ENCODE results near the gene SECTM1.
"Not testable (repeated sequence)": the region's sequence is repeated elsewhere in the genome, so short reads cannot be mapped to it uniquely, and the experiment has no call there.

Gene SECTM1

GRCh38 chr17:82372249-82373071 lies 38.9 kb upstream of the SECTM1 start:
- Mint-ChIP-seq H3K27ac (no peak overlapping the region), H3K4me1 (peaks cover 14% of the 10 kb centered on the region), H3K36me3 (no peaks in the 10 kb centered on the region), H3K27me3 (peaks cover 24% of the 10 kb centered on the region), H3K9me3 (no peaks in the 10 kb centered on the region), H3K4me3 (peak overlapping the region; percentile 58)

DNA sequence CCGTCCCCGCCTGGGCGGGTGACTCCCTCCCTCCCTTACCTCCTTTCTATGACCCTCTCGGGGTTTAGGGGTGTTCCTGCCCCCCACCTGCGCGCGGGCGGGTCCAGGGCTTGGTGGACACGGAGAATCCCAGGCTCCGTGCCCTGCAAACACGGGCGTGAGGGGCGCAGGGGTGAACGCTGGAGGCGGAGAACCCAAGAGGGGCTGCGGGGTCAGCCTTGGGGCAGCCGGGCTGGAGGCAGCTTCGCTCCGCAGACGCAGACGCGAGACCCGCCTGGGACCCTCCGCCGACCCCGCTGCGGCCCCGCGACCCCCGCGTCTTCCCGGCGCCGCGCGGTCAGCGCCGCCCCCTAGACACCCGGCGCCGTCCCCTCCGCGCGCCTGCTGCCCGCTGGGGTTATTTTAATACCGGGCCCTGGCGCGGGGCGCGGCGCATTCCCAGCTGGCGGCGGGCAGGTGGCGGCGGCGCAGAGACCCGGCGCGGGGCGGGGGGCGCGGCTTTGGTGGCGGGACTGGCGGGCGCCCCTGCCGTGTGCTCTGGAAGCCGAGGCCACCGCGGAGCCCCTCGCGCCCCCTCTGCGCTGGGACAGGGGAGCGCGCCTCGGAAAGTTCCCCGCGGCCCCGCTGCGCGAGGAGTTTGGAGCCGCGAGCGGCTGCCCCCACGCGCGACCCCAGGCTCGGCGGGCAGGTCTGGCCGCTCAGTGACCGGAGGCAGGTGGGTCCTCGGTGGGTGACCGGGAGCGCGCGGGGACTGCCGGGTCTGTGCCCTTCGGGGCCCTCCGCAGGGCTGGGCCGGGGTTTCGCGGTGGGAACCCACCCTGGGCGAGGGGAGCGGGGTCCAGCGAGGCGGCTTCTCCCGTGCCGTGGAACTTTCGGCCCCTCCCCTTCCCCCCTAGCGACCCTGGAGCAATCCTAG lies 38.0 kb upstream of the SECTM1 start, which contains the start of gene UTS2R:
UTS2R (plus strand) TSS at position 433 of the 916 bp plus-strand sequence. CDS start 2,560 bp downstream, outside the sequence.
- Mint-ChIP-seq H3K27ac (peak within 1 kb of the TSS; percentile 55), H3K4me3 (peak within 1 kb of the TSS; percentile 84), H3K27me3 (peaks cover 23% of the 10 kb centered on the region), H3K4me1 (peaks cover 14% of the 10 kb centered on the region), H3K36me3 (no peaks in the 10 kb centered on the region), H3K9me3 (no peaks in the 10 kb centered on the region)

DNA sequence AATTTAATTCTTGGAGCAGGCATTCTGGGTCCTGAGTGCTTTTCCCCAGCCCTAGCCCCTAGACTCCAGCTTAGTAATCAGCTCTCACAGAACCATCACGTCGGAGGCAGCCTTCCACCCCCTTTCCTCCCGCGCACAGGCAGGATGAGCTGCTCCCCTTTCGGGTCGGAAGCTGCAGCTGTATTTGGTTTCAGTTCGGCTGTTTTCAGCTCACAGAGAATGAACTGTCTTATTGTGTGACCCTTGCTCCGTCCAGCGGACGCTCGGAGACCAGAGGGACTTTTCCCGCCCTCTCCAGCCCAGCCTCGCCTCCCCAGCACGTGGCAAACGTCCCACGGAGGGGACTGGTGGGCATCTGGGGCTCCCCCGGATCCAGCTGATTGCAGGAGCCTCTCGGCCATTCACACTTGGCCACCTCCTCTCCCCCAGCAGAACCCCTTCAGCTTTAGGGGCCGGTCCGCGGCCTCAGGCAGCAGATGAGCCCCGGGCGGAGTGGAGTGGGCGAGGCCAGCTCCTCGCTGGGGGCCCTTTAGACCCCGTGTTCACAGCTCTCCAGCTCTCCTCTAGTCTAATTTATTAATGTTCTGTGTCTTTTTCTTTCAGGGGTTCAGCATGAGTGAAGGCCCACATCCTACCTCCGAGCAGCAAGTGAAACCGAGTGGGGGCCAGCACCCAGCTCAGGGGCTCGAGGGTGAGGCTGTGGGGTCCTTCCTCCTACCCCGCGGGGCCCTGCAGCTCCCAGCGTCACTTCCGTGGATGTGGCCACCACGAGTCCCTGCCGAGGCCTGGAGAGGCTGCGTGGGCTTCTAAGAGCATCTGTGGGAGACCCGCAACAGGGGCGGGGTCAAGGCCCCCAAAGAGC lies 37.1 kb upstream of the SECTM1 start:
- H3K27ac Mint-ChIP-seq, result peak overlapping the region; percentile 55
- peak overlapping the region; percentile 84 for H3K4me3 Mint-ChIP-seq
- peaks cover 14% of the 10 kb centered on the region for H3K4me1 Mint-ChIP-seq
- H3K36me3 Mint-ChIP-seq, result no peaks in the 10 kb centered on the region
- H3K27me3 Mint-ChIP-seq, result peaks cover 20% of the 10 kb centered on the region
- H3K9me3 Mint-ChIP-seq, result no peaks in the 10 kb centered on the region

DNA sequence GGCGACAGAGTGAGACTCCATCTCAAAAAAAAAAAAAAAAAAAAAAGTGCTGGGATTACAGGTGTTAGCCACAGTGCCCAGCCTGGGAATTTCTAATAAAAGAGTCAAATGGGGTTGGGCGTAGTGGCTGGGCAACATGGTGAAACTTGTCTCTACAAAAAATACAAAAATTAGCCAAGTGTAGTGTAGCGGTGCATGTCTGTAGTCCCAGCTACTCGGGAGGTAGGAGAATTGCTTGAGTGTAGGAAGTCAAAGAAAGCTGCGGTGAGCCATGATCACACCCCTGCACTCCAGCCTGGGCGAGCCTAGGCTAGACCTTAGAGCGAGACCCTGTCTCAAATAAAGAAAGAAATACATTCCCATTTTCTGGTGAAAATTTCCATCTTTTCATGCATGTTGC lies 35.6 kb upstream of the SECTM1 start:
- H3K9me3 Mint-ChIP-seq, result no peaks in the 10 kb centered on the region
- H3K36me3 Mint-ChIP-seq, result no peaks in the 10 kb centered on the region
- no peak overlapping the region for H3K4me3 Mint-ChIP-seq
- peaks cover 20% of the 10 kb centered on the region for H3K27me3 Mint-ChIP-seq
- no peak overlapping the region for H3K27ac Mint-ChIP-seq
- peaks cover 14% of the 10 kb centered on the region for H3K4me1 Mint-ChIP-seq

GRCh38 chr17:82367724-82368524 lies 34.4 kb upstream of the SECTM1 start:
- Mint-ChIP-seq H3K27ac (no peak overlapping the region), H3K27me3 (peaks cover 13% of the 10 kb centered on the region), H3K9me3 (no peaks in the 10 kb centered on the region), H3K4me1 (peaks cover 11% of the 10 kb centered on the region), H3K36me3 (no peaks in the 10 kb centered on the region), H3K4me3 (no peak overlapping the region)

GRCh38 chr17:82366749-82367148 lies 33.2 kb upstream of the SECTM1 start:
- Mint-ChIP-seq H3K36me3 (no peaks in the 10 kb centered on the region), H3K4me3 (no peak overlapping the region), H3K9me3 (no peaks in the 10 kb centered on the region), H3K27ac (no peak overlapping the region), H3K4me1 (peaks cover 9% of the 10 kb centered on the region), H3K27me3 (peaks cover 10% of the 10 kb centered on the region)

- Mint-ChIP-seq H3K27me3 (peaks cover 5% of the 10 kb centered on the region), H3K9me3 (no peaks in the 10 kb centered on the region), H3K27ac (no peak overlapping the region), H3K4me3 (no peak overlapping the region), H3K36me3 (no peaks in the 10 kb centered on the region), H3K4me1 (peaks cover 4% of the 10 kb centered on the region)
Observed at GRCh38 chr17:82365606-82366295, 32.2 kb upstream of the SECTM1 start.

DNA sequence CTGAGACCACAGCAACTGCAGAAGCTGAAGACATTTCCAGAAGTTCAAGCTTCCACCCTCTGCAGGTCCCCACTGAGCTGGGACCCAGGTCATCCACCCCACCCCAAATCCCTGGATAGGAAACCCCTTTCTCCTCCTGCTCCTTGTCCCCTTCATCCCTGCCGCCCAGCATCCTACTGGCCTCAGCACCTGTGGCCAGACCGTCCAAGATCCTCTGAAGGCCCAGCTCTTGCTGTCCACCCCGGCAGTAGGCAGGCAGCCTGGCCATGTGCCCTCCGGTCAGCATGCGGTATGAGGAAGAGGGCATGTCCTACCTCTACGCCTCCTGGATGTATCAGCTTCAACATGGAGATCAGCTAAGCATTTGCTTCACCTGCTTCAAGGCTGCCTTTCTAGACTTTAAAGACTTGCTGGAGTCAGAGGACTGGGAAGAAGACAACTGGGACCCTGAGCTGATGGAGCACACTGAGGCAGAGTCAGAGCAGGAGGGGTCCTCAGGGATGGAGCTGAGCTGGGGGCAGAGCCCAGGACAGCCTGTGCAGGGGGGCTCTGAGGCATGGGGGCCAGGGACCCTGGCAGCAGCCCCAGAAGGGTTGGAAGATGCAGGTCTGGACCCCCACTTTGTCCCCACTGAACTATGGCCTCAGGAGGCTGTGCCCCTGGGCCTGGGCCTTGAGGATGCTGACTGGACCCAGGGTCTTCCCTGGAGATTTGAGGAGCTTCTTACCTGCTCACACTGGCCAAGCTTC lies 28.5 kb upstream of the SECTM1 start:
- no peaks in the 10 kb centered on the region for H3K36me3 Mint-ChIP-seq
- H3K9me3 Mint-ChIP-seq, result no peaks in the 10 kb centered on the region
- H3K4me3 Mint-ChIP-seq, result no peak overlapping the region
- no peaks in the 10 kb centered on the region for H3K27me3 Mint-ChIP-seq
- no peak overlapping the region for H3K27ac Mint-ChIP-seq
- peaks cover 9% of the 10 kb centered on the region for H3K4me1 Mint-ChIP-seq

- H3K4me1 Mint-ChIP-seq, H3K36me3 Mint-ChIP-seq, H3K9me3 Mint-ChIP-seq, H3K27me3 Mint-ChIP-seq, H3K27ac Mint-ChIP-seq, H3K4me3 Mint-ChIP-seq: not testable (repeated sequence)
Observed at GRCh38 chr17:82359451-82360074, 26.0 kb upstream of the SECTM1 start.

DNA sequence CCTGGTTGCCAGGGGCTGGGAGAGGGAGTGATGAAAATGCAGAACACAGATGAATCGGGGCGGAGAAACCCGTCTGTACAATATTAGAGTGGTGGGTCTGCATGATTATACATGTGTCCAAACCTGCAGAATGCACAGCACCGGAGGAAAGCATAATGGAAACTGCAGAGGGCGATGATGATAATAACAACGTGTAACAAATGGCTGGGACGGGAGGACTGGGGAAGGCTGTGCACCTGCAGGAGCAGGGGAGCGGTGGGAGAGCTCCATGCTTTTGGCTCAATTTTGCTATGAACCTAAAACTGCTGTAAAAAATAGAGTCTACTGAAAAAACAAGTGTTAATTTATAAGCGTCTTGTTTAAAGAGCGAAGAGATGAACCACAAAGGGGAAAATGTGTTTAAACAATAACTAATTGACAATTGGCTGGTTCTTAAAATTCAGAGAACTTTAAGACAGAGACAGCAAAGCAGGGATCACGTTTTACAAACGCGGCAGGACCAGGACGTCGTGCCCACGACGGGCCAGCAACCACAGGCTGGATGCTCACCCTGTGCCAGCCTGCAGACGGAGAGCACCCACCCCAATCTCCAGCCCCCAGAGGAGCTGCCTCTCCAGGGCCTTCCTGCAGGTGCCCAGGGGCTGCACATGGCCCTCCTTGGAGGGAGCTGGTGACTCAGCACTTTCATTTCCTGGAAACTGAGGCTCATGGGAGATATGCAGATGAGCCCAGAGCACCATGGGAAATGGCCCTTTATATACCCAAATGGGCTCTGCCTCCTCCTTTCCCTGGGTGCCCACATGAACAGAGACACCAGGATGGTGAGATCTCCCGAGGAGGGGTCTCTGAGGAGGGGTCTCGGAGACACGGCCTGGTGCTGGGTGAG lies 25.1 kb upstream of the SECTM1 start, which contains the start of gene TEX19:
TEX19 (plus strand) TSS at position 783 of the 886 bp plus-strand sequence. CDS start 2,904 bp downstream, outside the sequence.
- H3K27ac Mint-ChIP-seq, result peak within 1 kb of the TSS; percentile 3
- H3K27me3 Mint-ChIP-seq, result no peaks in the 10 kb centered on the region
- peak within 1 kb of the TSS; percentile 20 for H3K4me3 Mint-ChIP-seq
- H3K9me3 Mint-ChIP-seq, result no peaks in the 10 kb centered on the region
- peaks cover 9% of the 10 kb centered on the region for H3K4me1 Mint-ChIP-seq
- H3K36me3 Mint-ChIP-seq, result no peaks in the 10 kb centered on the region

- Mint-ChIP-seq H3K27me3 (no peaks in the 10 kb centered on the region), H3K27ac (no peak overlapping the region), H3K36me3 (no peaks in the 10 kb centered on the region), H3K4me1 (peaks cover 9% of the 10 kb centered on the region), H3K4me3 (no peak overlapping the region), H3K9me3 (no peaks in the 10 kb centered on the region)
Observed at GRCh38 chr17:82357394-82357793, 23.8 kb upstream of the SECTM1 start.

- Mint-ChIP-seq H3K4me3 (no peak overlapping the region), H3K9me3 (no peaks in the 10 kb centered on the region), H3K36me3 (no peaks in the 10 kb centered on the region), H3K27me3 (no peaks in the 10 kb centered on the region), H3K27ac (no peak overlapping the region), H3K4me1 (peaks cover 9% of the 10 kb centered on the region)
Observed at GRCh38 chr17:82356845-82357355, 23.3 kb upstream of the SECTM1 start.
